Muscle layer of colon (tissue), 2 donors: ENCODE data around the gene FUT1.
"Not testable (repeated sequence)": the region's sequence is repeated elsewhere in the genome, so short reads cannot be mapped to it uniquely, and the experiment has no call there.

Experiments used
- H3K27ac ChIP-seq: one replicate; pipeline ENCODE4 v1.7.0; 2013; ENCODE audit warnings: low read depth, mild to moderate bottlenecking, low read length, moderate library complexity
- H3K27me3 ChIP-seq, 2 donors: one replicate each; pipeline ENCODE4 v1.7.0; 2013; ENCODE audit warnings: low read length in 2 of 2, mild to moderate bottlenecking in 2 of 2; ENCODE audit not compliant: insufficient read depth in 2 of 2, control insufficient read depth in 1 of 2
- H3K36me3 ChIP-seq: one replicate; pipeline ENCODE4 v1.7.0; 2013; ENCODE audit warnings: mild to moderate bottlenecking, low read length; ENCODE audit not compliant: insufficient read depth
- H3K4me1 ChIP-seq: one replicate; pipeline ENCODE4 v1.7.0; 2013; ENCODE audit warnings: mild to moderate bottlenecking, low read length; ENCODE audit not compliant: insufficient read depth
- H3K4me3 ChIP-seq, 2 donors: one replicate each; pipeline ENCODE4 v1.7.0; 2013; ENCODE audit warnings: low read length in 2 of 2, low read depth in 1 of 2, mild to moderate bottlenecking in 1 of 2, moderate library complexity in 1 of 2
- H3K9ac ChIP-seq: one replicate; pipeline ENCODE4 v1.7.0; 2013; ENCODE audit warnings: low read length
- H3K9me3 ChIP-seq: one replicate; pipeline ENCODE4 v1.7.0; 2013; ENCODE audit warnings: mild to moderate bottlenecking, low read length
- donor health status: abdominal sarcoma.
- donor health status: Adenocarcinoma of cecum.

FUT1 gene

DNA sequence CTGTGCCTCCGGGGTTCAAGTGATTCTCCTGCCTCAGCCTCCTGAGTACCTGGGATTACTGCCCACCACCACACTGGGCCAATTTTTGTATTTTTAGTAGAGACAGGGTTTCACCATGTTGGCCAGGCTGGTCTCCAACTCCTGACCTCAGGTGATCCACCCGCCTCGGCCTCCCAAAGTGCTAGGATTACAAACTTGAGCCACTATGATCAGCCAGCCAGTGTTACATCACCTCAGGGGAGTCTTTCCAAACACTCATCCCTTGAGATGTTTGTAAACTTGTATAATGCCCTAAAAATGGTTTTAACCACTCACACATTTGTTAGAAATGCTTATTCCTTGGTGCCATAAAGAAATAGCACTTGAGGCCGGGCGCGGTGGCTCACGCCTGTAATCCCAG lies 34.0 kb upstream of the FUT1 start:
- H3K27me3 ChIP-seq, H3K9me3 ChIP-seq, H3K9ac ChIP-seq, H3K36me3 ChIP-seq, H3K27ac ChIP-seq, H3K4me3 ChIP-seq, H3K4me1 ChIP-seq: not testable (repeated sequence)

DNA sequence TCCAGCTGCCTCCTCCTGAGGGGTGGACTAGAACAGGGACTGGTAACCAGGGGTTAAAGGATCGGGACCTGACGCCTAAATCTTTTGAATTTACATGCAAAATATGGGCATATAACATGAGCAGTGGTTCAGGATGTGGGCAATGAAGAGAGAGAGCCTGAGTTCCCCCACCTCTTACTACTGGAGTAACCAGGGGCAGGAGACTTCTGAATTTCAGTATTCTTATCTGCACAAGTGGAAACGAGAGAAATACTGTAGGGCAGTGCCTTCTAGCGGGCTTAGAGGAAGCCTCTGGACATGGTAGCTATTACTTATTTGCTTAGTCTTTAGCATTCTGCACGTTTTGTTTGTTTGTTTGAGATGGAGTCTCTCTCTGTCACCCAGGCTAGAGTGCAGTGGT lies 32.1 kb upstream of the FUT1 start:
- Histone ChIP-seq H3K36me3 (no peaks in the 10 kb centered on the region), H3K27ac (no peak overlapping the region), H3K4me3 (no peak overlapping the region), H3K27me3 (no peaks in the 10 kb centered on the region), H3K9me3 (no peaks in the 10 kb centered on the region), H3K4me1 (no peaks in the 10 kb centered on the region), H3K9ac (no peak overlapping the region)

DNA sequence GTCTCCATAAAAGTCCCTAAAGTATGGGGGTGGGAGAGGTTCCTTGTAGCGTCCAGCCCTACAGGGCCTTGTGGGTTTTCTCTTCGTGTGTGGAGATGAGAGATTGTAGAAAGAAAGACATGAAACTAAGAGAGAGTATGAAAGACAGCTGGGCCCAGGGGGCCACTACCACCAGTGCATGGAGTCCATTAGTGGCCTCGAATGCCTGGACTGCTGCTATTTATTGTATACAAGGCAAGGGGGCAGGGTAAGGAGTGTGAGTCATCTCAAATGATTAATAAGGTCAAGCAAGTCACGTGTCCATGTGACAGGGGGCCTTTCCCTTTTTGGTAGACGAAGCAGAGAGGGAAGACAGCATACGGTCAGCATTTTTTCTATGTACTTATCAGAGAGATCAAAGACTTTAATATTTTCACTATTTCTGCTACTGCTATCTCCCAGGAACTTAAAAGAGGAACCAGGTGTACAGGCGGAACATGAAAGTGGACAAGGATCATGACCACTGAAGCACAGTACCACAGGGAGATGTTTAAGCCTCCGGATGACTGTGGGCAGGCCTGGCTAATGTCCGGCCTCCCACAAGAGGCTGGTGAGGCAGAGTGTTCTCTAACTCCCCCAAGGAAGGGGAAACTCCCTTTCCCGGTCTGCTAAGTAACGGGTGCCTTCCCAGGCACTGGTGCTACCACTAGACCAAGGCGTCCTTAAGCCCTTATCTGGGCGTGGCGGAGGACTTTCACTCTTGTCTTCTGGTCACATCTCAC lies 28.4 kb upstream of the FUT1 start:
- Histone ChIP-seq H3K27ac (no peak overlapping the region), H3K9me3 (no peaks in the 10 kb centered on the region), H3K9ac (no peak overlapping the region), H3K27me3 (no peaks in the 10 kb centered on the region), H3K4me3 (no peak overlapping the region), H3K36me3 (no peaks in the 10 kb centered on the region), H3K4me1 (no peaks in the 10 kb centered on the region)

GRCh38 chr19:48779636-48780035 lies 27.2 kb upstream of the FUT1 start:
- H3K36me3 ChIP-seq = no peaks in the 10 kb centered on the region
- no peaks in the 10 kb centered on the region for H3K9me3 ChIP-seq
- H3K4me3 ChIP-seq = no peak overlapping the region
- no peaks in the 10 kb centered on the region for H3K27me3 ChIP-seq
- no peaks in the 10 kb centered on the region for H3K4me1 ChIP-seq
- no peak overlapping the region for H3K9ac ChIP-seq
- no peak overlapping the region for H3K27ac ChIP-seq

GRCh38 chr19:48777720-48778119 lies 25.3 kb upstream of the FUT1 start:
- no peaks in the 10 kb centered on the region for H3K36me3 ChIP-seq
- no peak overlapping the region for H3K9ac ChIP-seq
- H3K27me3 ChIP-seq = no peaks in the 10 kb centered on the region
- H3K4me1 ChIP-seq = no peaks in the 10 kb centered on the region
- H3K27ac ChIP-seq = no peak overlapping the region
- H3K9me3 ChIP-seq = no peaks in the 10 kb centered on the region
- no peak overlapping the region for H3K4me3 ChIP-seq

- Histone ChIP-seq H3K36me3 (no peaks in the 10 kb centered on the region), H3K27ac (no peak overlapping the region), H3K9ac (no peak overlapping the region), H3K9me3 (no peaks in the 10 kb centered on the region), H3K4me1 (no peaks in the 10 kb centered on the region), H3K27me3 (no peaks in the 10 kb centered on the region), H3K4me3 (no peak overlapping the region)
Observed at GRCh38 chr19:48777139-48777538, 24.7 kb upstream of the FUT1 start.

DNA sequence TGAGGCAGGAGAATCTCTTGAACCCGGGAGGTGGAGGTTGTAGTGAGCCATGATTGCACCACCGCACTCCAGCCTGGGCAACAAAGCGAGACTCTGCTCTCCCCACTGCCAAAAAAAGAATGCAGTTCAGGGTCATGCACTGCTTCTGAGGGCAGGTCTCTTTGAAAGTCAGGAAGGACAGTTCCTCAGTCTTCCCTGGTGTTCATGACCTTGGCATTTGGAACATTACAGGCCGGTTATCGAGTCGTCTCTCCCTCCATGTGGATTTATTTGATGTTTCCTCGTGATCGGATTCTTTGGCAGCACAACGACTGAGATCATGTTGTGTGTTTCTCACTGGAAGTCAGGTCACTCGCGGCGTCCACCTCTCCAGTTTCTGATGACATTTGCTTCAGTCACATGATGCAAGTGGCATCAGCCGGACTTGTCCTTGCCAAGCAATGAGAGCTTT lies 20.1 kb upstream of the FUT1 start:
- Histone ChIP-seq H3K36me3 (no peaks in the 10 kb centered on the region), H3K27me3 (no peaks in the 10 kb centered on the region), H3K4me3 (no peak overlapping the region), H3K9ac (no peak overlapping the region), H3K27ac (no peak overlapping the region), H3K4me1 (no peaks in the 10 kb centered on the region), H3K9me3 (no peaks in the 10 kb centered on the region)

- H3K27me3 ChIP-seq = no peaks in the 10 kb centered on the region
- no peaks in the 10 kb centered on the region for H3K9me3 ChIP-seq
- H3K4me3 ChIP-seq = no peak overlapping the region
- H3K27ac ChIP-seq = no peak overlapping the region
- no peaks in the 10 kb centered on the region for H3K36me3 ChIP-seq
- H3K9ac ChIP-seq = no peak overlapping the region
- H3K4me1 ChIP-seq = no peaks in the 10 kb centered on the region
Observed at GRCh38 chr19:48770734-48771472, 18.5 kb upstream of the FUT1 start.

- no peak overlapping the region for H3K4me3 ChIP-seq
- H3K27me3 ChIP-seq = no peaks in the 10 kb centered on the region
- H3K9ac ChIP-seq = no peak overlapping the region
- no peaks in the 10 kb centered on the region for H3K36me3 ChIP-seq
- no peaks in the 10 kb centered on the region for H3K4me1 ChIP-seq
- H3K27ac ChIP-seq = no peak overlapping the region
- no peaks in the 10 kb centered on the region for H3K9me3 ChIP-seq
Observed at GRCh38 chr19:48770266-48770665, 17.8 kb upstream of the FUT1 start.

DNA sequence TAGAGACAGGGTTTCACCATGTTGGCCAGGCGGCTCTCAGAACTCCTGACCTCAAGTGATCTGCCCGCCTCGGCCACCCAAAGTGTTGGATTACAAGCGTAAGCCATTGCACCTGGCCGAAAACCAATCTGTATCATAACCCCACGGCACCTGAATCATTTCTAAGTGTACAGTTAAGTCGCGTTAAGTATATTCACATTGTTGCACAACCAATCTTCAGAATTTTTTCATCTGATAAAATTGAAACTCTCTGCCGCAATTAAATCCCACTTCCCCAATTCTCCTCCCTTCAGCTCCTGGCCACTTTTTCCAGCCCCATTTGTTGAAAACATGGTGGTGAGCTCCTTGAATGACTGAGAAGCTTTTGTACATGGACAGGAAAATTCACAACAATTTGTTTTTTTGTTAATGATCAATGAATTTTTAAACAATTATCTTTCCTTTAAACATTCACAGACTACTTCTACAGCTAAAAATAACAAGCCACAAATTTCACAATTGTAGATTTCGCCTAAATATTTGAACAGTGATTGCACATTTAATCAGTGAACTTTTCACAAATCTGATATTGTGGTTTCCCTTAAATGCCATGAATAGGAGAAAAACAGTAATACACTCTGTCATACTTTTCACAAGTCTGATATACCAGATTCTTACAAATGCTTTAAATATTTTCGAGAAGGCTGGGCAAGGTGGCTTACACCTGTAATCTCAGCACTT lies 16.7 kb upstream of the FUT1 start:
- Histone ChIP-seq H3K4me1 (no peaks in the 10 kb centered on the region), H3K4me3 (no peak overlapping the region), H3K9me3 (no peaks in the 10 kb centered on the region), H3K27ac (no peak overlapping the region), H3K36me3 (no peaks in the 10 kb centered on the region), H3K27me3 (no peaks in the 10 kb centered on the region), H3K9ac (no peak overlapping the region)

DNA sequence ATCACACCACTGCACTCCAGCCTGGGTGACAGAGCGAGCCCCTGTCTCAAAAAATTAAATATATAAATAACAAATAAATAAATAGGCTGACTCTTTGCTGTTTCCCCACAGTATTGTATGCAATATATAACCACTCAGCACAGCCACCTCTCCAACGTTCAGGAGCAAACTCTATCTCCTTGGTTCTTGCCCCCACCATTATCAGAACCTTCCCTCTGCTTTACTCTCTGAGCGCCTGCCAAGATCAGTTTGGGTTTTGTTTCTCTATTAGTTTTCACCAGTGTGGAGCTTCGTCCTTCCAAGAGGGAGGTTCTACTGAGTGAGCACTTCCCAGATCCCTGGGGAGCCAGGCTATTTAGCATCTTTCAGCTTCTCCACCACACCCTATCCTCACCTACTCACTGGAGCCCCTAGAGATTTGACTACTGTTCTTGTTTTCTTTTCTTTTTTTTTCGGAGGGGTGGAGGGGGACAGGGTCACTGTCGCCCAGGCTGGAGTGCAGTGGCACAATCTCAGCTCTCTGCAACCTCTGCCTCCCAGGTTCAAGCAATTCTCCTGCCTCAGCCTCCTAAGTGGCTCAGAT lies 15.8 kb upstream of the FUT1 start:
- not testable (repeated sequence) for H3K4me1 ChIP-seq, H3K9ac ChIP-seq, H3K4me3 ChIP-seq, H3K27me3 ChIP-seq, H3K9me3 ChIP-seq, H3K27ac ChIP-seq, H3K36me3 ChIP-seq
